GM21515 (cell line): ENCODE measurements around the gene SNCAIP.
"Not testable (repeated sequence)": the region's sequence is repeated elsewhere in the genome, so short reads cannot be mapped to it uniquely, and the experiment has no call there.

Experiments used
- ATAC-seq: cut with Tn5 transposase; IDR thresholded peaks from one replicate; pipeline ENCODE4 v1.9.1; 2021; ENCODE audit not compliant: unreplicated experiment

SNCAIP gene

DNA sequence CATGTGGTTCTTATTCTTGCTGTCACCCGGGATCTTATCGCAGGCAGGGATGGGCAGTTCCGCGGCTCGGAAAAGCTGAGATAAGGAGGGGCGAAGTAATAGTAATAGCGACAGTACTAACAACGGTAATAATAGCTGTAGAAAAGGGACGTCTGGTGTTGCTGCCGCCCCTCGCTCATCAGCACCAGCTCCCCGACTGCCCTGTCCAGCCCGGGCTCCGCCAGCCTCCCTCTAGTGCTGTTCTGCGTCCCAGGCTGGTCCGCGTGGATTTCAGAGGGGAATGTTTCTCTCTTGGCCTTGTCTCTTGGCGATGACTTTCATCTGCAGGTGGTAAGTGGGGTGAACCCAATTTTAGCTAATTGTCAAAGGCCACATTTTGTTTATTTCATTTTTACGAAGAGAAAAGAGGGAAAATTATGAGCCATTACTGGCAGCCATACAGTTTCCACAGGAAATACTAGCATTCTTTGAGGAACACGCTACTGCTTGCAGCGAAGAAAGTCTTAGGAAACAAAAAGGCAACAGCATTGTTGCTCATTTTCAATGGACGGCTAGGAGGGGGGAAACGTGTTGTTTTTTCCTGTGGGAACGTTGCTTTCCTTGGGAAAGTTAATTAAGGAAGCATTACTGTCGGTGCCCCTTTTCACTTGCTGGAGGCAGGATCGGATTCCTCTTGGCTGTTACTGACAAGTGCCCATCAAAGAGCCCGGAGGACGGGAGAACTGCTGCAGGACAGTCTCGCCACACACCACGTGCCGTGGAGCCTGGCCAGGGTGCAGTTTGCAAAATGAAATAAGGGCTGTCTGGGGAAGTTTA, 762 bp downstream of the SNCAIP start:
- no peak for ATAC-seq

DNA sequence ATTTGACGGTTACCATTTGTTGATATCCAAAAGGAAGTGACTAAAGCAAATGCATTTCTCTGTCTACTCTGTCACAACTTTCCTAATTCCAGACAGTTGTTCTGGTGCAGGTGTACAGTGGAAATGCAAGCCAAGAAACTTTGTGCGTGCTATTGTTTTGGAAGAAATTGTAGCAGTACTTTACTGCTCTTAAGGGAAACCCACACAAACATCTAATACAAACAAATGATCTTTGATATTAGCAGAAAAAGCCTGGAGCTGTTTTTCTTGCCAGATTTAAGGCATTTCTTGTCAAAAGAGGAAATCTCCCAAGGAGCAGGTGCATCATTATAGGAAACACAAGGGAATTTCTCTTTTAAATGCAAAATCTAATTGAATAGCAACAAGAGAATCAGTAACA, 2.0 kb downstream of the SNCAIP start:
- no peak for ATAC-seq

DNA sequence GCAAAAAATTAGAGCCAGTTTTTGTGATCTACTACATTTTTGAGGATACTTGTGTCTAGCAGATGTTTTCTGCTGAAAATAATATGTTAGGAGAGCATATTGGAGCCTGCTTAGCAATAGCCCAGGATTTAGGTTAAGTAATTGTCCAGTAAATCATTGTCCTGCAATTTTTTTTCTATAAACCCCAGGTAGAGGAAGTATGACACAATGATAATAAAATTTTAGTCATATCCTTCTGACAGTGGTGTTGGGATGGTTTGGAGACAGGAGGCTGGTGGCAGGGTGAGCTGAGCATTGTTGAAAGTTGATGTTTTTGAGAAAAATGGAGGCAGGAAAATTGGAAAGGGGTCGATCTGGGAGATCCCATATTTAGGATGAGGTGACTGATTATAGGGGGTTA, 3.5 kb downstream of the SNCAIP start:
- ATAC-seq, result no peak

GRCh38 chr5:122316656-122317055, 4.6 kb downstream of the SNCAIP start:
- ATAC-seq, result no peak

DNA sequence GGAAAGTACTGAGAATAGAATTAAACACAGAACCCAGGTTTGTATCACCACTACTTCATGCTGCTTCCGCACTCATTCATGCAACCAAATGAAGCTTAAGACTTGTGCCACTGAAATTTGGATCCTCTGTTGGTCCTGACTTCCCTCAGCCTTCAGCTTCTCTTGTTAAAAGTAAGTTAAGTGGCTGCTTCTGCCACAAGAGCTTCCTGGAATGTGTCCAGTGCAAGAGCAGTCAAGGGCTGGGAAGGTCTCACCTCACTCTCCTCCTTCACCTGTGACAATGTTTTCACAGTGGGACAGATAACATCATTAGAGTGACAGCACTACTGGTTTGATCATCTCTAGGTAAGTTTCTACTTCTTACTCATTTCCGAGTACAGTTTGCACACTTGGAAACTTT, 7.9 kb downstream of the SNCAIP start:
- no peak for ATAC-seq

DNA sequence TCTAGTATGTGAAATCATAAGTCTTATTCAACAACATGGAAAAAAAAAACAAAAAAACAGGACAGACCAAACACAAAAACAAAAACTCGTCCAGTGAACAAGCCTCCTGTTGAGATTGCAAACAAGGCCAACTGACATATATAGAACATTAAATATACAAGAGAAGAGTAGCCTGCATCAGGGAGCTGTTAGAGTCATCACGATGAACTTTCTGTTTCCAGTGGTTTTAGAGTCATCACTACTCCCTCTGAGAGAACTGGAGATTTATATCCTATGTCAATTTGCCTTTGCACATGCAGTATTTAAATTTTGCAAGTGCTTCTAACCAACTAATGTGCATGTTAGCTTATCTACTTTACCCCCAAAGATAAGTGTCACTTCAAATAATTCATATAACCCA, 9.9 kb downstream of the SNCAIP start:
- no peak for ATAC-seq

DNA sequence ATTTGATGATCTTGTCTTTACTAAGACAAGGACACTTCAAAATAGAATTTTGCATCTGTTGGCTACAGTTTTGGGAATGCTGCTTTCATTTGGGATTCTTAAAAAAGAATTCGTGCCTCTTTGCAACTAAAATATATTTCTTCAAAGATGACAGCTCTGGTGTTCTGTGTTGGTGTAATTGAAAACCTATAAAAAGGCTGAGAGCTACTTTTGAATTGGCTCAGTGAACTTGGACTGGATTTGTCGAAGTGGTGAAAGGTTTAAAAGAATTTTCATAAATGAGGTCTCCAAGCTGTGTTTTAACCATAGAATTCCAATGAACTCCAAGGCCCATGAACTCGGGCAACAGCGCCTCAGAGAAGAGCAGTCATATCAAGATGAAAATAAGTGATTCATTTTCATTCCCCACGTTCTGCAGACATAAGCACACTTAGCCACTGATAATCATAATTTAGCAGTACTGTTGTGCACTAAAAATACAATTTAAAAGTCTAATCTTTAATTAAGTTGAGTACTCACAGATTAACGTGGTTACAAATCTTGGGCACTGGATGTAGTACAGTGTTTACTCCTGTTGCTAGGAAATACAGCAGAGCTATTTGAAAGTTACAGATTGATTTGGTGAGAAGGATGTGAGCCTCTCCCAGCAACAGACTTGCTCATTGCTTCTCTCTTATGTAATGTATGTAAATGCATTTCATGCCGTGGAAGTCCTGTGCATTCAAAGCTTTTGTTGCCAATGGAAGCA, 10.9 kb downstream of the SNCAIP start:
- no peak for ATAC-seq

GRCh38 chr5:122323738-122324137, 11.7 kb downstream of the SNCAIP start:
- no peak for ATAC-seq

- no peak for ATAC-seq
Measured at GRCh38 chr5:122327110-122327509, 15.1 kb downstream of the SNCAIP start.

GRCh38 chr5:122330881-122331280, 18.8 kb downstream of the SNCAIP start:
- ATAC-seq, result no peak

DNA sequence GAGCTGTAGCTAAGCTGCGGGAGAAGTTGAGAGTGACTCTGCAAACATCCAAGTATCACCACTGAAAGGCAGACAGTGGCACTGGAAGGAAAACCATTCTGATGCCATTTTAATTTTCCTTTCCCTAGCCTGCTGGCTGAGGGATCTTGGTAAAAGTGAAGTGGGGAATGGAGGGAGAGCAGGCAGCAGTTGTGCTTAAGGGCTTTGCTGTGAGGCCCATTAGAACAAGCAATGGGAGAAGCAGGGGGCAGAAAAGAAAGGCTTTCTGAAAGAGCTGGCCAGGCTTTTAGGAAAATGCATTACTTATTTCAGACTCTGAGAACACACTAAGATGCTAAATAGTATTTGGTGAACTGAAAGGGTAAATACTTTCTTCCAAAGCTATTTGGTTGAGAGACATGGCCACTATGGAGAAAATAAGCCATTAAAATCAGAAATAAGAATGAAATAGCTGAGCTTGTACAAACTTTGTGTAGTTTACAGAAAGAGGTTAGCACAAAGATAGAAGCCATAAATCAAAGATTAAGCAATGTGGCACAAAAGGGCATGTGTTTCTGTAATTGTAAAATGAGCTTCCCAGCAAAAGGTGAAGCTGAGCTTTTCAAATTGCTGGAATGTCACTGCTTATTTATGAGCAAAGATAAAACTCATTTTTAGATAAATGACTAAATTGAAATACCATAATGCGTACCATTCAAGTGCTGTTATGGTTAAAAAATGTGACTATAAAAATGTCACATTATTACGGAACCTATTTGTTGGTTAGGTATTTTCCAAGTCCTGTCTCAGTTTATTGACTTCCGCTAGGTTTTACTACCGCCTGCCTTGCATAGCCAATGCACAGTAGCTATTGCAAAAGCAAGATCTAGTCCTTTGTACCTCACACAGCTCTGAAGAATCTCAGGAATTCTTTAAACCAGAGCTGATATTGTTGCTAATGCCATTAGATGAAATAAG, 20.8 kb downstream of the SNCAIP start:
- no peak for ATAC-seq

GRCh38 chr5:122333564-122333963, 21.5 kb downstream of the SNCAIP start:
- ATAC-seq, result no peak

DNA sequence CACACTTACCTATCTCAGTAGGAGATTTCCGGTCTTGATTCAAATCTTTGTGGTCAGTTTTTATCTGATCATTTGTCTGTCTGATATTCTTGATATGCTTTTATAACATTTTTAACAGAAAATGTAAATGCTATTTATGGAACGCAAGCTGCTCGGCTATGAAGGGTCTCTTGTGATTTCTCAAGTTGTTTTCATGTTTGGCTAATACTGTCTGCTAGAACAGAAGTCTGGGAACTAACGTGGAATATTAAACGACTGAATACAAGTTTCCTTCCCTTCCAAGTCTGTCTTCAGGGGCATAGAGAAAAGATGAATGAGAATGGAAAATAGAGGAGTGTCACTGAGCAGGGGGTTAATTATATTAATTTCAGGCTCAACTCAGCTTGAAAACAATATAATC, 27.6 kb downstream of the SNCAIP start:
- no peak for ATAC-seq

GRCh38 chr5:122341087-122341486, 29.1 kb downstream of the SNCAIP start:
- no peak for ATAC-seq

DNA sequence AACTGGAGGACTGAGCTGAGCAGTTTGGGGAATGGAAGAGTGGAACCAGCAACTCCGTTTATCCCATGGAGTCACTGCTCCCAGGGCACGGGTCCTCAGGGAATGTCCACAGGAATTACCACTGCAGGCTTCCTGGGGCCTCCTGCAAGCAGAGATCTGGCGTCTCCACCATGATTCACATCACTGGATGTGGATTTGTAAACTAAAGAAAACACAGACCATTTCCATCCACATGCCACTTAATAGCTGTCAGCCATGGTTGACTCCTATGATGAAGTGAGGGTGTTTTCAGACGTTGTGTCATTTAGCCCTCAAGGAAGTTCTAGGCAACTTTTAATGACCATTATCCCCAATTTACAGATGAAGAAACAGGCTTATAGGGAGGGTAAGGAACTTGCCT, 30.2 kb downstream of the SNCAIP start:
- ATAC-seq, result no peak

- no peak for ATAC-seq
Measured at GRCh38 chr5:122346897-122347581, 35.0 kb downstream of the SNCAIP start.

- ATAC-seq, result no peak
Measured at GRCh38 chr5:122350496-122350895, 38.5 kb downstream of the SNCAIP start.

- ATAC-seq, result no peak
Measured at GRCh38 chr5:122351416-122352157, 39.5 kb downstream of the SNCAIP start.

GRCh38 chr5:122352331-122352730, 40.3 kb downstream of the SNCAIP start:
- ATAC-seq, result no peak

DNA sequence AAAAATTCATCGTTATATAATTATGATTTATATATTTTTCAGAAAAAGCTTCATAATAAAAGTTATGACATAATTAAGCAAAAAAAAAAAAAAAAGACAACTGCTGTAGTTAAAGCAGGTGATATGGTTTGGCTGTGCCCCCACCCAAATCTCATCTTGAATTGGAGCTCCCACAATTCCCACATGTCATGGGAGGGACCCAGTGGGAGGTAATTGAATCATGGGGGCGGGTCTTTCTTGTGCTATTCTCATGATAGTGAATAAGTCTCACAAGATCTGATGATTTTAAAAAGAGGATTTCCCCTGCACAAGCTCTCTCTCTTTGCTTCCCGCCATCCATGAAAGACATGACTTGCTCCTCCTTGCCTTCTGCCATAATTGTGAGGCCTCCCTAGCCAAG, 41.3 kb downstream of the SNCAIP start:
- not testable (repeated sequence) for ATAC-seq
